Subcutaneous adipose tissue (tissue), 4 donors: Measurements from ENCODE around the gene MYBPC3. TPM values are rescaled to one million over a fixed set of nuclear protein-coding genes. Genes with fewer than 3 reads are reported as not detected.

Experiments
- CTCF ChIP-seq: fragments of 450-650 bp; IDR thresholded peaks from one replicate; pipeline ENCODE4 v1.5.1; 2016; ENCODE audit warnings: low read depth, mild to moderate bottlenecking, control low read depth, antibody characterized with exemption, moderate library complexity
- total RNA-seq, 4 donors: library from RNA; depleted of rRNA; stranded (reverse); fragments of >200 nt; gene quantifications; one replicate each; pipeline ENCODE4 v1.1.0, GENCODE V29; 2016

Gene MYBPC3
- total RNA-seq = under 1 TPM in 1 of 4 donors, not detected in 3; 0.17 TPM

- TF ChIP-seq CTCF = no peak
These were observed at the start of gene MYBPC3 for GRCh38 chr11:47352556-47352955. MYBPC3 (minus strand) TSS chr11:47352702; CDS start chr11:47352647, 55 bp downstream.

- TF ChIP-seq CTCF = no peak
These were observed 48.3 kb upstream of the MYBPC3 start for GRCh38 chr11:47400768-47401279.

- TF ChIP-seq CTCF = no peak
These were observed 47.6 kb upstream of the MYBPC3 start for GRCh38 chr11:47399860-47400767.

GRCh38 chr11:47398551-47398950 lies 46.0 kb upstream of the MYBPC3 start:
- no peak for TF ChIP-seq CTCF

- TF ChIP-seq CTCF = no peak
These were observed 45.5 kb upstream of the MYBPC3 start for GRCh38 chr11:47398011-47398410.

- no peak for TF ChIP-seq CTCF
These were observed 43.5 kb upstream of the MYBPC3 start for GRCh38 chr11:47396049-47396320.

- no peak for TF ChIP-seq CTCF
These were observed 42.9 kb upstream of the MYBPC3 start for GRCh38 chr11:47395223-47396048.
